GM12878 (cell line): ENCODE data around the gene PLEKHA7.

Experiments used
- BHLHE40 ChIP-seq, 2 experiments: fragments of 450-650 bp in 1 of 2; IDR thresholded peaks; 2 replicates each; pipeline ENCODE4 v1.6.1; 2011 to 2017; ENCODE audit warnings: low read depth in 2 of 2, borderline replicate concordance in 1 of 2, improper control_type of control experiment in 1 of 2, low read length in 1 of 2, mild to moderate bottlenecking in 1 of 2
- CTCF ChIP-seq, 3 experiments: IDR thresholded peaks in 2 of 3; conservative IDR thresholded peaks in 1 of 3; 2 replicates each; pipeline ENCODE4 v1.5.1; 2011; ENCODE audit warnings: low read depth in 3 of 3, low read length in 3 of 3, mild to moderate bottlenecking in 3 of 3, control low read depth in 2 of 3, moderate library complexity in 2 of 3, inconsistent platforms in 1 of 3, mixed read lengths in 1 of 3; ENCODE audit not compliant: control insufficient read depth in 2 of 3, insufficient read depth in 1 of 3; ENCODE audit errors: extremely low read depth in 1 of 3
- EZH2 ChIP-seq: IDR thresholded peaks from 2 replicates; pipeline ENCODE4 v1.6.1; 2012; ENCODE audit warnings: low read depth, mild to moderate bottlenecking, control low read depth, inconsistent platforms, low read length, borderline replicate concordance; ENCODE audit not compliant: control insufficient read depth
- MAX ChIP-seq: IDR thresholded peaks from 2 replicates; pipeline ENCODE4 v1.6.1; 2012; ENCODE audit warnings: low read depth, low read length, improper control_type of control experiment
- PML ChIP-seq: IDR thresholded peaks from 2 replicates; pipeline ENCODE4 v1.6.1; 2012; ENCODE audit warnings: low read length, inconsistent platforms
- POLR2A ChIP-seq: IDR thresholded peaks from 2 replicates; pipeline ENCODE4 v1.6.1; 2011; ENCODE audit warnings: low read depth, mild to moderate bottlenecking, low read length
- SPI1 ChIP-seq: IDR thresholded peaks from 2 replicates; pipeline ENCODE4 v1.6.1; 2011; ENCODE audit warnings: low read depth, mild to moderate bottlenecking, low read length, moderate library complexity, borderline replicate concordance; ENCODE audit not compliant: insufficient read depth
- ZSCAN29 ChIP-seq: fragments of 450-650 bp; IDR thresholded peaks from 2 replicates; pipeline ENCODE4 v1.6.1; 2017; ENCODE audit warnings: mild to moderate bottlenecking, moderate library complexity
- TF ChIP-seq, protein P1 (sequence below): fragments of 450-650 bp; IDR thresholded peaks from 2 replicates; pipeline ENCODE4 v1.6.1; 2017; ENCODE audit warnings: borderline replicate concordance

DNA sequence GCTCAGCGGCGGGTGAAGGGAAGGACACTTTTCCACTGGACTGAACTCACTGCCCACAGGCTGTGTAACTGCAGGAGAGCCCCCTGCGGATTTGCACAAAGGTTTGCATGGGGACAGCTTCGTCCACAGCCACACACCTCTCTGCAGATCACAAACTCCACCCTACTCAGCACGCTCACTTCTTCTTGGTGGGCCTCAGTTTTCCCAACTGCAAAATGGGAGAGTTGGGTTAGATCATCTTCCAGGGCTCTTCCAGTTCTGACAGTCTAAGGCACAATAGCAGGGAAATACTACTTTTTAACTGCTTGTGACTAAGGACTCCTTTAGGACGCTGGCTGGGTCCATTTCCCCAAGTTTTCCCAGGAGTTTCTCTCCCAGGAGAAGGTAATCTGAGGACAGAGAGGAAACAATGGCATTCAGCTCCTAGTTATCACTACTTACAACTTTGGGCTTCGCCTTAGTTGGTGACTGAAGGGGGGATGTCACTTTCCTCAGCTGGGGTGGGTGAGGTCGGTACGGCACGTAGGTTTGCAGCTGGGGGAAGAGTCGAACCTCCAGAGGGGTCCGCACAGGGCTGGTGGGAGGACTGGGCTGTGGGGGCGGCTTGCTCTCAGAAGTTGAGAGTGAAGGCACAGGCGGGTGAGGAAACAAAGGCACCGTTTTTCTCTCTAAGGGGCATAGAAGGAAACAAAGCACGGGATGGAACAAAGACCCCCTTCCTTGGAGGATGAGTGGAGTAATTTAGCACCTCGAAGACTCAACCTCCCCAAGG, 220.0 kb downstream of the PLEKHA7 start:
- TF ChIP-seq, protein P1, sequence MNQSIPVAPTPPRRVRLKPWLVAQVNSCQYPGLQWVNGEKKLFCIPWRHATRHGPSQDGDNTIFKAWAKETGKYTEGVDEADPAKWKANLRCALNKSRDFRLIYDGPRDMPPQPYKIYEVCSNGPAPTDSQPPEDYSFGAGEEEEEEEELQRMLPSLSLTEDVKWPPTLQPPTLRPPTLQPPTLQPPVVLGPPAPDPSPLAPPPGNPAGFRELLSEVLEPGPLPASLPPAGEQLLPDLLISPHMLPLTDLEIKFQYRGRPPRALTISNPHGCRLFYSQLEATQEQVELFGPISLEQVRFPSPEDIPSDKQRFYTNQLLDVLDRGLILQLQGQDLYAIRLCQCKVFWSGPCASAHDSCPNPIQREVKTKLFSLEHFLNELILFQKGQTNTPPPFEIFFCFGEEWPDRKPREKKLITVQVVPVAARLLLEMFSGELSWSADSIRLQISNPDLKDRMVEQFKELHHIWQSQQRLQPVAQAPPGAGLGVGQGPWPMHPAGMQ = no peak
- no peak for TF ChIP-seq MAX
- TF ChIP-seq PML = no peak
- TF ChIP-seq SPI1 = no peak
- TF ChIP-seq POLR2A = no peak
- TF ChIP-seq BHLHE40 (IDR thresholded peaks at IDR 0.05; ENCODE audit: borderline replicate concordance in 1 of 2, low read depth in 2 of 2, low read length in 1 of 2) = no peak
- no peak for TF ChIP-seq ZSCAN29
- TF ChIP-seq CTCF (IDR thresholded peaks at IDR 0.05 in 2 of 3, conservative IDR thresholded peaks at IDR 0.05 in 1 of 3; ENCODE audit: control insufficient read depth in 2 of 3, extremely low read depth in 1 of 3, insufficient read depth in 1 of 3, low read depth in 3 of 3, low read length in 3 of 3) = no peak
- no peak for TF ChIP-seq EZH2
